Suprapubic skin (tissue), 4 donors: Measurements from ENCODE around the gene CRYBG1. TPM values are rescaled to one million over a fixed set of nuclear protein-coding genes. Genes with fewer than 3 reads are reported as not detected.
A peak's percentile ranks its signal among the peaks of the same experiment; 100 is the strongest.

ENCODE experiments used
- DNase-seq, 2 donors: peaks; one replicate each; pipeline ENCODE4 v3.0.0-alpha.2; 2019; ENCODE audit warnings: low spot score in 2 of 2
- H3K27ac ChIP-seq: fragments of 200-600 bp; sonication (generic); one replicate; pipeline ENCODE4 v1.5.1; 2019
- H3K27me3 ChIP-seq: fragments of 200-600 bp; sonication (generic); one replicate; pipeline ENCODE4 v1.5.1; 2019
- H3K36me3 ChIP-seq: fragments of 200-600 bp; sonication (generic); one replicate; pipeline ENCODE4 v1.5.1; 2019
- H3K4me1 ChIP-seq: fragments of 200-600 bp; sonication (generic); one replicate; pipeline ENCODE4 v1.5.1; 2019
- H3K4me3 ChIP-seq: fragments of 200-600 bp; sonication (generic); one replicate; pipeline ENCODE4 v1.5.1; 2019; ENCODE audit warnings: mild to moderate bottlenecking
- H3K9me3 ChIP-seq: fragments of 200-600 bp; sonication (generic); one replicate; pipeline ENCODE4 v1.5.1; 2019
- EP300 ChIP-seq: sonication (generic); formaldehyde crosslinking; IDR thresholded peaks from one replicate; pipeline ENCODE4 v1.6.1; 2017; ENCODE audit warnings: antibody characterized with exemption
- POLR2A ChIP-seq, 2 donors: fragments of 450-650 bp; IDR thresholded peaks; one replicate each; pipeline ENCODE4 v1.6.1; 2017; ENCODE audit warnings: antibody characterized with exemption in 2 of 2, mild to moderate bottlenecking in 2 of 2, moderate library complexity in 2 of 2
- POLR2AphosphoS5 ChIP-seq, 3 donors: sonication (generic); formaldehyde crosslinking; IDR thresholded peaks; one replicate each; pipeline ENCODE4 v1.6.1; 2017; ENCODE audit warnings: antibody characterized with exemption in 3 of 3
- WGBS: methylation state at CpG from one replicate; pipeline ENCODE4 v1.1.5; 2018; 5-methylcytosine and 5-hydroxymethylcytosine counted together
- total RNA-seq, 4 donors: library from RNA; depleted of rRNA; stranded (reverse); fragments of >200 nt; gene quantifications; one replicate each; pipeline ENCODE4 v1.1.0, GENCODE V29; 2016
- TF ChIP-seq, protein P1 (sequence below), 2 donors: fragments of 200-600 bp in 1 of 2; fragments of 450-650 bp in 1 of 2; sonication (generic) in 1 of 2; IDR thresholded peaks; one replicate each; pipeline ENCODE4 v1.5.1; 2016 to 2019; ENCODE audit warnings: antibody characterized with exemption in 2 of 2, mild to moderate bottlenecking in 1 of 2, moderate library complexity in 1 of 2

Gene CRYBG1
- total RNA-seq, 4 donors from 2014 or later, result 91.8 to 124 (median 99.7) TPM

GRCh38 chr6:106439459-106439858 lies 78.9 kb downstream of the CRYBG1 start:
- H3K27ac ChIP-seq, result no peak overlapping the region
- no peaks in the 10 kb centered on the region for H3K4me1 ChIP-seq
- H3K9me3 ChIP-seq, result no peaks in the 10 kb centered on the region
- no peak overlapping the region for H3K4me3 ChIP-seq
- H3K27me3 ChIP-seq, result peaks cover 8% of the 10 kb centered on the region
- TF ChIP-seq EP300 (no peak), POLR2AphosphoS5 (IDR thresholded peaks at IDR 0.05) (no peak), POLR2A (IDR thresholded peaks at IDR 0.05) (no peak)
- TF ChIP-seq, protein P1, sequence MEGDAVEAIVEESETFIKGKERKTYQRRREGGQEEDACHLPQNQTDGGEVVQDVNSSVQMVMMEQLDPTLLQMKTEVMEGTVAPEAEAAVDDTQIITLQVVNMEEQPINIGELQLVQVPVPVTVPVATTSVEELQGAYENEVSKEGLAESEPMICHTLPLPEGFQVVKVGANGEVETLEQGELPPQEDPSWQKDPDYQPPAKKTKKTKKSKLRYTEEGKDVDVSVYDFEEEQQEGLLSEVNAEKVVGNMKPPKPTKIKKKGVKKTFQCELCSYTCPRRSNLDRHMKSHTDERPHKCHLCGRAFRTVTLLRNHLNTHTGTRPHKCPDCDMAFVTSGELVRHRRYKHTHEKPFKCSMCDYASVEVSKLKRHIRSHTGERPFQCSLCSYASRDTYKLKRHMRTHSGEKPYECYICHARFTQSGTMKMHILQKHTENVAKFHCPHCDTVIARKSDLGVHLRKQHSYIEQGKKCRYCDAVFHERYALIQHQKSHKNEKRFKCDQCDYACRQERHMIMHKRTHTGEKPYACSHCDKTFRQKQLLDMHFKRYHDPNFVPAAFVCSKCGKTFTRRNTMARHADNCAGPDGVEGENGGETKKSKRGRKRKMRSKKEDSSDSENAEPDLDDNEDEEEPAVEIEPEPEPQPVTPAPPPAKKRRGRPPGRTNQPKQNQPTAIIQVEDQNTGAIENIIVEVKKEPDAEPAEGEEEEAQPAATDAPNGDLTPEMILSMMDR (IDR thresholded peaks at IDR 0.05), result no peak
- WGBS, result 75% methylated on average over 2 of the region's 2 CpGs
- DNase-seq, result no peak
- H3K36me3 ChIP-seq, result no peaks in the 10 kb centered on the region

GRCh38 chr6:106440546-106440945 lies 80.0 kb downstream of the CRYBG1 start:
- DNase-seq, result no peak
- no peak overlapping the region for H3K4me3 ChIP-seq
- no peaks in the 10 kb centered on the region for H3K4me1 ChIP-seq
- no peaks in the 10 kb centered on the region for H3K9me3 ChIP-seq
- no peak overlapping the region for H3K27ac ChIP-seq
- no peak for TF ChIP-seq POLR2A (IDR thresholded peaks at IDR 0.05)
- TF ChIP-seq, protein P1 (IDR thresholded peaks at IDR 0.05), result no peak
- no peak for TF ChIP-seq EP300
- TF ChIP-seq POLR2AphosphoS5 (IDR thresholded peaks at IDR 0.05), result no peak
- peaks cover 8% of the 10 kb centered on the region for H3K27me3 ChIP-seq
- 60% methylated on average over 2 of the region's 2 CpGs for WGBS
- no peaks in the 10 kb centered on the region for H3K36me3 ChIP-seq

DNA sequence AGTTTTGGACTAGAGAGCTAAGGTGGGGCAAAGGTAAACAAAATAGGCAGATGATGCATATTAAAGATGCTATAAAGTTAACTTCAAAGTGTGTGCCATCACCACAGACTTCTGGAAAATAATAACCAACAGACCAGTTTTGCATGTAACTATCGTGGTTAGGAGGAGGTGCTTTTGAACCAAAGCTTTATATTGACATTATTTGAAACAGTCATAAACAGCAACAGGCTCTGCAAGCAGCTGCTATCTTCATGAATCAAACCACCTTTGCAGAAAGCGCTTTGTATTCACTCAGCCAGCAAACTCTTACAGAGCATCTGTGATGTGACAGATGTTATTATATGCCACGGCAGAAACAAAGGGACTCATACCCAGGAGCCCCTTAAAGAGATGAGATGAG lies 81.9 kb downstream of the CRYBG1 start:
- Histone ChIP-seq H3K4me3 (no peak overlapping the region), H3K27me3 (peaks cover 8% of the 10 kb centered on the region), H3K36me3 (no peaks in the 10 kb centered on the region), H3K9me3 (no peaks in the 10 kb centered on the region), H3K27ac (no peak overlapping the region), H3K4me1 (no peaks in the 10 kb centered on the region)
- TF ChIP-seq POLR2AphosphoS5 (IDR thresholded peaks at IDR 0.05) (no peak), POLR2A (IDR thresholded peaks at IDR 0.05) (no peak), EP300 (no peak)
- TF ChIP-seq, protein P1 (IDR thresholded peaks at IDR 0.05), result no peak
- 51% methylated on average over 3 of the region's 3 CpGs for WGBS
- DNase-seq, result no peak

GRCh38 chr6:106444777-106445507 lies 84.4 kb downstream of the CRYBG1 start:
- H3K27ac ChIP-seq, result no peak overlapping the region
- TF ChIP-seq POLR2A (IDR thresholded peaks at IDR 0.05) (no peak), POLR2AphosphoS5 (IDR thresholded peaks at IDR 0.05) (no peak)
- TF ChIP-seq, protein P1 (IDR thresholded peaks at IDR 0.05), result peak; percentile 57 to 61
- no peaks in the 10 kb centered on the region for H3K36me3 ChIP-seq
- peaks cover 8% of the 10 kb centered on the region for H3K27me3 ChIP-seq
- H3K9me3 ChIP-seq, result no peaks in the 10 kb centered on the region
- no peaks in the 10 kb centered on the region for H3K4me1 ChIP-seq
- 36% methylated on average over 4 of the region's 4 CpGs for WGBS
- DNase-seq, result no peak
- H3K4me3 ChIP-seq, result no peak overlapping the region

GRCh38 chr6:106445508-106445878 lies 85.0 kb downstream of the CRYBG1 start:
- Histone ChIP-seq H3K4me3 (no peak overlapping the region), H3K4me1 (no peaks in the 10 kb centered on the region), H3K27ac (no peak overlapping the region), H3K36me3 (no peaks in the 10 kb centered on the region), H3K9me3 (no peaks in the 10 kb centered on the region), H3K27me3 (peaks cover 8% of the 10 kb centered on the region)
- DNase-seq, result no peak
- TF ChIP-seq, protein P1 (IDR thresholded peaks at IDR 0.05), result no peak
- no peak for TF ChIP-seq POLR2AphosphoS5 (IDR thresholded peaks at IDR 0.05)
- no peak for TF ChIP-seq POLR2A (IDR thresholded peaks at IDR 0.05)
- TF ChIP-seq EP300, result no peak
